ENCODE results near the gene RETREG3. TPM values are rescaled to one million over a fixed set of nuclear protein-coding genes. Genes with fewer than 3 reads are reported as not detected.
"Not testable (repeated sequence)": the region's sequence is repeated elsewhere in the genome, so short reads cannot be mapped to it uniquely, and the experiment has no call there.

RETREG3 gene
- total RNA-seq, 4 donors from 2014 or later: 50.6 to 65.8 (median 54.4) TPM

- no peak for ATAC-seq
- 50 to 78% methylated on average over 2 to 15 of the region's 45 CpGs for WGBS, 2 donors (ENCODE audit: low coverage in 1 of 2)
- peaks cover 0 to 12% of the 10 kb centered on the region in 2 donors for H3K36me3 ChIP-seq
Observed at GRCh38 chr17:42553161-42553818, 55.9 kb downstream of the RETREG3 start.

GRCh38 chr17:42552736-42553135, 56.4 kb downstream of the RETREG3 start, which contains the start of gene HSD17B1:
Gene HSD17B1 (plus strand): TSS chr17:42552923. CDS start chr17:42552934, 11 bp downstream.
- H3K9me3 ChIP-seq, H3K27me3 ChIP-seq, ATAC-seq: not testable (repeated sequence)
- Histone ChIP-seq H3K36me3 (peaks cover 0 to 17% of the 10 kb centered on the region in 2 donors), H3K4me3 (peak within 1 kb of the TSS in 1 of 2 donors; percentile 85), H3K4me1 (peaks cover 0 to 51% (median 21%) of the 10 kb centered on the region in 3 donors), H3K27ac (peak within 1 kb of the TSS in 3 of 4 donors; percentile 88 to 92 (median 90))
- WGBS, 2 donors (ENCODE audit: low coverage in 1 of 2): no CpG with 5 or more reads among the region's 15 CpGs

More at GRCh38 chr17:42553161-42553818, 55.9 kb downstream of the RETREG3 start:
- TF ChIP-seq POLR2A (IDR thresholded peaks at IDR 0.05) (no peak), CTCF (IDR thresholded peaks at IDR 0.05) (no peak), EP300 (IDR thresholded peaks at IDR 0.05) (no peak), POLR2AphosphoS5 (IDR thresholded peaks at IDR 0.05) (no peak)
- peak overlapping the region in 1 of 2 donors; percentile 85 for H3K4me3 ChIP-seq
- H3K27me3 ChIP-seq: no peaks in the 10 kb centered on the region
- H3K9me3 ChIP-seq: no peaks in the 10 kb centered on the region
- peaks cover 0 to 46% (median 17%) of the 10 kb centered on the region in 3 donors for H3K4me1 ChIP-seq
- peak overlapping the region in 3 of 4 donors; percentile 88 to 92 (median 90) for H3K27ac ChIP-seq

- ATAC-seq: no peak
- Histone ChIP-seq H3K4me3 (no peak overlapping the region), H3K27ac (no peak overlapping the region), H3K36me3 (peaks cover 0 to 28% of the 10 kb centered on the region in 2 donors), H3K27me3 (no peaks in the 10 kb centered on the region), H3K9me3 (no peaks in the 10 kb centered on the region), H3K4me1 (peaks cover 0 to 34% (median 16%) of the 10 kb centered on the region in 3 donors)
- 80 to 83% methylated on average over 5 to 13 of the region's 14 CpGs for WGBS, 2 donors (ENCODE audit: low coverage in 1 of 2)
- TF ChIP-seq POLR2AphosphoS5 (IDR thresholded peaks at IDR 0.05) (no peak), EP300 (IDR thresholded peaks at IDR 0.05) (no peak), CTCF (IDR thresholded peaks at IDR 0.05) (no peak), POLR2A (IDR thresholded peaks at IDR 0.05) (no peak)
Observed at GRCh38 chr17:42548993-42549755, 60.0 kb downstream of the RETREG3 start.

GRCh38 chr17:42548070-42548837, 60.9 kb downstream of the RETREG3 start:
- no CpG with 5 or more reads among the region's 74 CpGs for WGBS, 2 donors (ENCODE audit: low coverage in 1 of 2)
- no peak overlapping the region for H3K27ac ChIP-seq
- TF ChIP-seq EP300 (IDR thresholded peaks at IDR 0.05) (no peak), CTCF (IDR thresholded peaks at IDR 0.05) (peak in 2 of 4 experiments; percentile 25 to 50), POLR2A (IDR thresholded peaks at IDR 0.05) (no peak), POLR2AphosphoS5 (IDR thresholded peaks at IDR 0.05) (no peak)

GRCh38 chr17:42547698-42548069, 61.5 kb downstream of the RETREG3 start:
- no peaks in the 10 kb centered on the region for H3K9me3 ChIP-seq
- peaks cover 0 to 19% (median 8%) of the 10 kb centered on the region in 3 donors for H3K4me1 ChIP-seq
- no CpG with 5 or more reads among the region's 14 CpGs for WGBS, 2 donors (ENCODE audit: low coverage in 1 of 2)
- H3K36me3 ChIP-seq: peaks cover 0 to 34% of the 10 kb centered on the region in 2 donors
- TF ChIP-seq EP300 (IDR thresholded peaks at IDR 0.05) (no peak), CTCF (IDR thresholded peaks at IDR 0.05) (no peak), POLR2AphosphoS5 (IDR thresholded peaks at IDR 0.05) (no peak), POLR2A (IDR thresholded peaks at IDR 0.05) (no peak)
- H3K4me3 ChIP-seq: no peak overlapping the region
- H3K27me3 ChIP-seq: no peaks in the 10 kb centered on the region
- no peak for ATAC-seq
- H3K27ac ChIP-seq: no peak overlapping the region

More at GRCh38 chr17:42548070-42548837, 60.9 kb downstream of the RETREG3 start:
- H3K27me3 ChIP-seq: no peaks in the 10 kb centered on the region
- peaks cover 0 to 34% of the 10 kb centered on the region in 2 donors for H3K36me3 ChIP-seq
- no peaks in the 10 kb centered on the region for H3K9me3 ChIP-seq
- peak overlapping the region in 1 of 2 donors; percentile 39 for H3K4me3 ChIP-seq
- peaks cover 0 to 24% (median 8%) of the 10 kb centered on the region in 3 donors for H3K4me1 ChIP-seq
- ATAC-seq: peak; percentile 54
